DMS53 treated with DMSO at 0.1 percent for 48 hours (cell line): Measurements from ENCODE around the gene NME4.
A peak's percentile ranks its signal among the peaks of the same experiment; 100 is the strongest.

Experiments used
- DNase-seq: peaks from one replicate; lab custom pipeline; 2025; ENCODE audit not compliant: unreplicated experiment; lab: John Stamatoyannopoulos, UW

The NME4 gene

DNA sequence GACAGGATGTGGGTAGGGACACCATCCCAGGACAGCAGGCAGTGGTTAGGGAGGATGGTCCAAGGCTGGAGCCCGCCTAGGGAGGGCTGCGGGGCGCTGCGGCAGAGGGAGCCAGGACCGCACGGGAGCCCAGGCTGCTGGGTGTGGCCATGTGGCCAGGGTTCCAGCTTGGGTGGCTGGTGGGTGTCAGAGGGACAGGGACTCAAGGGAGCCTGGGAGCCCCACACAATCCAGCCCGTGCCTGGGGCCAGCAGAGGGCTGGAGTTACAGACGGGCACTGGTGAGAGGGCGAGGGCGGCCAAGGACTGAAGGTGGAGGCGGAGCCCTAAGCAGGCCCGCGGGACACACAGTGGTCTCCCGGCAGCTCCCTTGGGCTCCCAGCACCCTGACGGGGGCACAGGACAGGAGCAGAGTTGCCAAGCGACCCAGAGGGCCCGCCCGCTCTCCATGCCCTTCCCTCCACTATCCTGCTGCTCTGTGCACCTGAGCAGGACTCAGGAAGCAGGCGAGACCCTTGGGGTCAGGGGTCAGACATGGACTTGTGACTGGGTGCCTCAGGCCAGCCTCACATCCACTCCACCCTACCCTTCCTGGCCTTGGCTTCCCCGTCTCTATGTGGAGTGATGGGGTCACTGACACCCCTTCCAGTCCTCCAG, 33.8 kb upstream of the NME4 start:
- DNase-seq: no peak

GRCh38 chr16:363766-364490, 33.1 kb upstream of the NME4 start:
- no peak for DNase-seq

GRCh38 chr16:364595-365491, 32.2 kb upstream of the NME4 start:
- DNase-seq: no peak

- DNase-seq: no peak
These were observed 30.5 kb upstream of the NME4 start for GRCh38 chr16:366476-366875.

DNA sequence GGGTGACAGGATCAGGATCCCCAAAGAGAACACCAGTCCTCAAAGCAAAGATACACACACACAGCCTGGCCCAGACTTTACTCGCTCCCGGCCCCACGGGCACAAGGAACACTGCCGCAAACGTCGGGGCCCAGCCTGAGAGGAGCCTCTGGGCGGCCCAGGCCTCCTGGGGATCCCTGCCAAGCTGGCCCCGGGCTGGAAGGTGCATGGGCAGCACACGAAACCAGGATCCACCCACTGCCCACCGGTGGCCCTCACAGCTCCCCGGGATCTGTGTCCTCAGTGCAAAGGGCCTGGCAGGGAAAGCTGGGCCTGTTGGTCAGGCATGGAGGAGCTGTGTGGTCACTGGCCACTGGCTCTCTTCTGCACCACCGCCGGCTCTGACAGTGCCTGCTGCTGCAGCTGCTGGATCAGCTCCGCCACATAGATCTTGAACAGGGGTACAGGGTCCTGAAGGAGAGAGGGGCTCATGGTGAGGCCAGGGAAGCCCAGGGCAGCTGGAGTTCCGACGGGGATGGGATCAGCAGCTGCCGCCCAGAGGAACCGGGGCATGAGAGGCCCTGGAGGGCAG, 29.6 kb upstream of the NME4 start:
- no peak for DNase-seq

DNA sequence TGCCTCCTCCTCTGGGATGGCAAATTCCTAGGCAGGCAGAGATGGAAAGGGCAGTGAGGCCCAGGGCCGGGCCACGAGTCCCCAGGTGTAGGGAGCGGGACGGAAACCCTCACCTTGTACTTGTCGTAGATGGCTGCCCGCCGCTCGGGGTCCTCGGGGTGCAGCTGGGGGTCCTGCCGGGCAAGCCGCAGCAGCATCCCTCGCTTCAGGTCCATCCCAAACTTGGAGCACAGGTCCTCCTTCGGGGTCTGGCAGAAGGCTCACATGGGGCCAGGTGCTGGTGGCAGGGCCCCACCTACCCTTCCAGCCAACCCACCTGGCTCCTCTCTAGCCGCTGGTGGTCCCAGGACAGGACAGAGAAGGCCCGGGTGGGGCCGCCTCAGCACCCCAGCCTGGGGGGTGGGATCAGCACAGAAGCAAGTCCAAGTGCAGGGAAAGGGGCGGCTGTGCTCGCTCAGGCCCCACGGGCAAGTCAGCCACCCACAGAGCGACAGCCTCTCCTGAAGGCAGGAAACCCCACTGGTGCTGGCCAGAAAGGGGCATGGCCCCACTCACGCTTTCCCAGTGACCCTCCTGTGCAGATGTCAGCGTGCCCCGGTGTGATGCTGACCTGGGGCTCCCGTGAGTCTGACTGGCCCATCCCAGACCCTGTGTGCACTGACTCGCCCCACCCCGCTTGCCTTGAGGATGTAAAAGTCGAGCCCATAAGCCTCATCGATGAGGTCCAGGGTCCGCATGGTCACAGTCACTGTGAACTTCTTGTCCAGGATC, 28.4 kb upstream of the NME4 start:
- no peak for DNase-seq

- DNase-seq: no peak
These were observed 27.6 kb upstream of the NME4 start for GRCh38 chr16:369275-369865.

- no peak for DNase-seq
These were observed 27.0 kb upstream of the NME4 start for GRCh38 chr16:369866-370436.

- DNase-seq: peak; percentile 69
These were observed 26.6 kb upstream of the NME4 start, which contains the start of gene MRPL28 for GRCh38 chr16:370443-370842. Gene MRPL28, minus strand, starts transcription at chr16:370538. Its CDS starts 320 bp downstream, at chr16:370218.

- DNase-seq: no peak
These were observed 26.0 kb upstream of the NME4 start for GRCh38 chr16:370979-371514.

- no peak for DNase-seq
These were observed 25.3 kb upstream of the NME4 start for GRCh38 chr16:371515-372301.

DNA sequence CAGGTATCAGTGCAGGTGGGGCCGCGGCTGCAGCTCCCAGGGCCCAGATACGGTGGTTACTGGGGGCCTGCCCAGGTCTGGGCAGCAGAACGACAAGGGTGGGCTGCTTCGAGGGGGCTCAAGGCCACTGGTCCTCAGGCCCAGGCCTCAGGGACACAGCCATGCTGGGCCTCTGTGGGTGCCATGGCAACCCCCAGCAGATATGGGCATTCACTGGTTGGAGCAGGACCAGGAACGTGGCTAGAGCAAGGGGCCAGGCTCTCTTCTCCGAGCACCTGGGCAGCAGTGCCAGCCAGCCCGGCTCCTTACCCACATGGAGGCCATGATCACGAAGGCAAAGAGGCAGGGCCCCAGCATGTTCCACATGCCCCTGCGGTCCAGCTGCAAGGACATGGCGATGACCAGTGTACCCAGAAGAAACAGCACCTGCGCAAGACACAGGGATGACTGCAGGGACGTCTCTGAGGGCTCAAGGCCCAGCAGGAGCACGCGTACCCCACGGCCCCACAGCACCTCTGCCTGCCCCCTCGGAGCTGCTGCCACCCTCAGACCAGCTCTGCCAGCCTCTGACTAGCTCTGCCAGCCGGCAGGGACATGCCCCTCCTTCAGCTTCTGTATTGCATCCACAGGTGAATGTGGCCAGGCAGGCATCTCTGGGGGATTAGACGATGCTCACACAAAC, 24.6 kb upstream of the NME4 start:
- DNase-seq: no peak

DNA sequence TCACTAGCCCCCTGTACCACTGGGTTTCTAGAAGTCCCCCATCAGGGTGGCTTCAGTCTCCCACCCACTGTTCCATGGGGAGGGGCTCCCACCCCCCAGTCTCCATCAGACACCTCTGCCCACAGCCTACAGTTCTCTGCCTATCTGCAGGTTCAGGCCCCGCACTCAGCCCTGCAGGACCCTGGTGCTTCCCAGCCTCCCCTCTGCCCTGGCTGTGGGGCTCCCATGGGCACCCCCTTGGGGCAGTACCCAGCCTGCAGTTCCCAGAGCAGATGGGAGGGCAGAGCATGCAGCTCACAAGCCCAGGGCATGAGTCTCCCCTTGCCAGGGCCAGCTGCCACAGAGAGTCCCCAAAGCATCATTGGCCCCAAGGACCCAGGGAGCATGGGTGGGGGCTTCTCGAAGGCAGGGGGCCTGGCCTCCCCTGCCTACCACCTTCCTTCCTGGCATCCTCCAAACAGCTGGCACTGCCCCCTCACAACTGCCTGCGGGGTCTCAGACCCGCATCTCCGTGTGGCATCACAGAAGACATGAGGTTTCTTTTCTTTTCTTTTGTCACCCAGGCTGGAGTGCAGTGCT, 23.9 kb upstream of the NME4 start:
- no peak for DNase-seq

DNA sequence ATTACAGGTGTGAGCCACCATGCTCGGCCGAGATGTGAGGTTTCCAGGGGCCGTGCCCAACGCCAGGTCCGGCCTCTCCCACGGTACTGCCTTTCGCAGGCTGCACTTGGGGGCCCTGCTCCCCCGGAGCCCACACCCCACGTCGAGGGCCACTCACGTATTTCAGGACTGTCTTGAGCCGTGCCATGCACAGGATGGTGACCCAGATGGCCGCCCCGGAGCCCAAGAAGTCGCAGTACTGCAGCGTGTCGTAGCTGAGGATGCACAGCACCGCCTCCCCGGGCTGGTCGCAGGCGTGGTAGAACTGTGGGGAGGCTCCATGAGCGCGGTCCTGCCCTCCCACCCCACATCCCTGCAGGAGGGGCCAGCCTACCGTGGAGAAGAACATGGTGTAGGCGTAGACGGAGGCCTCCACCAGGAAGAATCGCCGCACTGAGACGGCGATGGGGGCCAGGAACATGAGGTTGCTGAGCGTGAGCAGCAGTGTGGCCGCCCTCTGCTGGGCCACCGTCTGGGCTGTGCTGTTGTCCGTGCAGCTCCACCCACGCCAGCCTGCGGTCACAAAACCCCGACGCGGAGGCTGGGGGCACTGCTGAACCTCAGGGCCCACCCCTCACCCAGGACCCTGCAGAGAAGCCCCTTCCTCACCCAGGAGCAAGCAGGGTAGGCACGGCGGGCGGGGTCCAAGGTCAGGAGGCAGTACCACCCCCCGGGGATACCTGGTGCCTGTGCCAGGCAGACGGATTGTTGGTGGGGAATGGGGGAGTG, 23.0 kb upstream of the NME4 start:
- no peak for DNase-seq

GRCh38 chr16:374616-374926, 22.4 kb upstream of the NME4 start:
- no peak for DNase-seq

GRCh38 chr16:375212-375611, 21.8 kb upstream of the NME4 start:
- DNase-seq: no peak
